Stimulated activated naive CD8-positive, alpha-beta T cell treated with anti-CD3 and anti-CD28 coated beads, Interleukin-15, amount 100 ng/mL, for 72 hours (primary cell): ENCODE data around the gene HSD17B3.
"Not testable (repeated sequence)": the region's sequence is repeated elsewhere in the genome, so short reads cannot be mapped to it uniquely, and the experiment has no call there.

Experiments
- ATAC-seq: fragments of 150-1000 bp; cut with Tn5 transposase; 2 replicates; pipeline ENCODE4 v1.10.0; 2021; ENCODE audit warnings: mild to moderate bottlenecking, moderate library complexity
- DNase-seq, 2 donors: peaks; one replicate each; pipeline ENCODE4 v3.0.0; 2021 to 2022
- H3K27ac Mint-ChIP-seq, 2 donors: one replicate each; pipeline ENCODE4 v1.8.0; 2022; ENCODE audit warnings: mild to moderate bottlenecking in 2 of 2, mixed read lengths in 2 of 2, moderate library complexity in 2 of 2
- H3K27me3 Mint-ChIP-seq: one replicate; pipeline ENCODE4 v1.8.0; 2022; ENCODE audit warnings: mixed read lengths
- H3K4me1 Mint-ChIP-seq: one replicate; pipeline ENCODE4 v1.8.0; 2022; ENCODE audit warnings: mild to moderate bottlenecking, mixed read lengths
- H3K4me3 Mint-ChIP-seq, 2 donors: one replicate each; pipeline ENCODE4 v1.8.0; 2022; ENCODE audit warnings: mild to moderate bottlenecking in 2 of 2, mixed read lengths in 2 of 2, moderate library complexity in 1 of 2
- H3K9me3 Mint-ChIP-seq, 2 donors: one replicate each; pipeline ENCODE4 v1.8.0; 2022; ENCODE audit warnings: mixed read lengths in 2 of 2

HSD17B3 gene

DNA sequence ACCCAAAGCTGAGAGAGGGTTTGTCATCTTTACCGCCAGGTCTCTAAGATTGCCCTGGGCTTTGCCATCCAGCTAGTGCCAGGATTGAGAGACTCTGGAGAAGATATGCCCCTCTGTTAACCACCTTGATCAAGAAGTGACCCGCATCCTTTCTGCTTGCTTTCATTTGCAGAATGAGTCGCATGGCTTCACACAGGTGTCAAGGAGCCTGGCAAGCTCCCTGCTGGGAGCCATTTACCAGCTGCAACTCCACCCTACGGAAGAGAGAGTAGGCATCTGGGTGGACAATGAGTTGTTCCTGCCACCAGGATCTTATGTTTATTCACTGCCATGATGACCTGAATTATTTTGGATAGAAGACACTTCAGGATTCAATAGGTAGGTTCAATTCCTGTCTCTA, 43.0 kb downstream of the HSD17B3 start:
- H3K27me3 Mint-ChIP-seq: peaks cover 42% of the 10 kb centered on the region
- H3K4me1 Mint-ChIP-seq: peaks cover 12% of the 10 kb centered on the region
- no peak for ATAC-seq
- no peaks in the 10 kb centered on the region for H3K9me3 Mint-ChIP-seq
- DNase-seq: no peak
- no peak overlapping the region for H3K4me3 Mint-ChIP-seq
- H3K27ac Mint-ChIP-seq: no peak overlapping the region

DNA sequence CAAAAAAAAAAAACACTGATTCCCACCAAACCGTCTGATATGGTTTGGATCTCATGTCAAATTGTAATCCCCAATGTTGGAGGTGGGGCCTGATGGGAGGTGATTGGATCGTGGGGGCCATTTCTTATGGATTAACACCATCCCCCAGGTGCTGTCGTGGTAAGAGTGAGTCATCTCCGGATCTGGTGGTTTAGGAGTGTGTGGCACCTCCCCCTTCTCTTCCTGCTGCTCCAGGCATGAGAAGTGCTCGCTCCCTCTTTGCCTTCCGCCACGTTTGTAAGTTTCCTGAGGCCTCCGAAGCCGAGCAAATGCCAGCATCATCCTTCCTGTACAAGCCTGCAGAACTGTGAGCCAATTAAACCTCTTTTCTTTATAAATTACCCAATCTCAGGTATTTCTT, 45.2 kb downstream of the HSD17B3 start:
- Mint-ChIP-seq H3K9me3 (no peaks in the 10 kb centered on the region), H3K4me1 (peaks cover 23% of the 10 kb centered on the region), H3K4me3 (no peak overlapping the region), H3K27ac (no peak overlapping the region), H3K27me3 (peaks cover 44% of the 10 kb centered on the region)
- ATAC-seq: no peak
- no peak for DNase-seq

DNA sequence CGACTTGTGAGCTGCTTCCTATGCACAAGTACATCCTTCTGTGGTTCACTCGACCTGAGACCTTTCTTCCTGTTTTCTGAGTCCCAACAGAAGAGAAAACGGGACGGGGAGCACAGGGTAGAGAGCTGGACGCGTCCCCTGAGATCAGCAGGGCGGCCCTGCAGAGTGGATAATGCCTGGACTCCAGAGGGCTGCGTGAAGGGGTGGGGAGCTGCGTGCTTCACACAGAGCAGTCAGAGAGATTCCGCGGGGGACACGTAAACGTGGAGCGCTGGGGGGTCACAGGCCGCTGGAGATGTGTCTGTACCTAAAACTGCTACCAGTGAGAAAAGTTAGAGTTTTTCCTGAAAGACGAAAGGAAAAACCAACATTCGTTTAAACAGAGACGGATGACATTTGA, 46.3 kb downstream of the HSD17B3 start:
- no peak overlapping the region for H3K27ac Mint-ChIP-seq
- no peak overlapping the region for H3K4me3 Mint-ChIP-seq
- no peak for DNase-seq
- peaks cover 23% of the 10 kb centered on the region for H3K4me1 Mint-ChIP-seq
- H3K9me3 Mint-ChIP-seq: no peaks in the 10 kb centered on the region
- H3K27me3 Mint-ChIP-seq: peaks cover 44% of the 10 kb centered on the region
- ATAC-seq: peak; percentile 31

DNA sequence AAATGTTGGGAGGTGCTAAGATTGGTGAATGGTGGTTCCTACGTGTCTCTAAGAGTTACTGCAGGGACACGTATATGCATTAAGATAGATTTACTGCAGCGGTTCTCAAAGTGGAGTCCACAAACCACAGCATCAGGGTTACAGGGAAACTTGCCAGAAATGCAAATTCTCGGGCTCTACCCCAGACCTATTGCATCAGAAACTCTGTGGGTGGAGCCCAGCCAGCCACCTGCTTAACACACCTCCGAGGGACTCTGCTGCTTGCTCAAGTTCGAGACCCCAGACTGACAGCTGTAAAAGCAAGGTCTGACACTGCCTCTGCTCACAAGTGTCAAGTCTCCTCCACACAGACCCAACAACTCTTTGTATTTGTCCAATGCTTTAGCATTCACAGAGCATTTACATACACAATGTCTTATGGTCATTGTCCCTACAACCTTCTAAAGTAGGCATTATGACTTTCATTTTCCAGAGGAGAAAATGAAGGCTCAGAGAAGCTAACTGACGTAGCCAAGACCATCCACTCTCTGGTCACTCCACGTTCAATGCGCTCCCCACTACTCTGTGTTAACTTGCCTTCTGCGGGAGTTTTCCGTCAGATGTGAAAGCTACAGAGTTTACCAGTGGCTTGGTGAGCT, 48.8 kb downstream of the HSD17B3 start:
- Mint-ChIP-seq H3K27me3 (peaks cover 54% of the 10 kb centered on the region), H3K4me1 (peaks cover 23% of the 10 kb centered on the region), H3K9me3 (no peaks in the 10 kb centered on the region), H3K27ac (peak overlapping the region in 1 of 2 donors; percentile 71), H3K4me3 (no peak overlapping the region)
- peak; percentile 78 for ATAC-seq
- DNase-seq: peak in 1 of 2 donors; percentile 52

DNA sequence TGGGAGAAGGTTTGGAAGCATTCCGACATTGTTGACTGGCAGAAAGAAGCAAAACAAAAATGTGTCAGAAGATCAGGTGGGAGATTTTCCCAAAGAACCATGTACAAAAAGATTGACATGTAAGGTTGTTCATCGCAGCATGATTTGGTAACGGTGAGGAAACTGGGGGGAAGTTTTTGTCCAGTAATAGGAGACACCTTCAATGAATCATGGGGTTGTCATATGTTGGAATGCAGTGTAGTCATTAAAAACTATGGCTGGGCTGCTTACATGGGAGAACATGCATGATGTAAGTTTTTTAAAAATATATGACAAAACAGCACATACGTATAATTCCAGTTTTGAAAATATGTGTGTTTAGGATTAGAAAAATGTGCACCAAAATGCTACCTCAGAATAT, 50.5 kb downstream of the HSD17B3 start:
- ATAC-seq (no peak), DNase-seq (no peak)
- H3K9me3 Mint-ChIP-seq: no peaks in the 10 kb centered on the region
- H3K27ac Mint-ChIP-seq: no peak overlapping the region
- no peak overlapping the region for H3K4me3 Mint-ChIP-seq
- H3K27me3 Mint-ChIP-seq: peaks cover 68% of the 10 kb centered on the region
- peaks cover 16% of the 10 kb centered on the region for H3K4me1 Mint-ChIP-seq

DNA sequence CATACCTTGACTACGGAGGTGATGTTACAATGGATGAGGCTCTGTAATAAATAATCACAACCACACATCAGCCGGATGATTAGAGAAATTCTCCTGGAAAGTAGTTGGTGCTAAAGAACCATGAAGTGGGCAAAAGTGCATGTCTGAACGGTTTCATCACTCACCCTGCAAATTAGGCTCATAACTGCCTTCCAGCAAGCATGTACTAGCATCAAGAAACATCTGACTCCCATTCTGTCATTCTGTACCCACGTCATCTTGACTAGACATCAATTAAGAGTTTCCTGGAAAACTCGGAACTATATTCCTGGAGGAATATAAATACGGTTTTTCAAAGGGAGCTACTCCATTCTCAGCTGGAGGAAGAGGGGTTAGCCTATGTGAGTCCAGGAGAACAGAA, 52.2 kb downstream of the HSD17B3 start:
- peaks cover 11% of the 10 kb centered on the region for H3K4me1 Mint-ChIP-seq
- no peaks in the 10 kb centered on the region for H3K9me3 Mint-ChIP-seq
- peaks cover 73% of the 10 kb centered on the region for H3K27me3 Mint-ChIP-seq
- no peak overlapping the region for H3K4me3 Mint-ChIP-seq
- H3K27ac Mint-ChIP-seq: no peak overlapping the region
- DNase-seq: no peak
- no peak for ATAC-seq

DNA sequence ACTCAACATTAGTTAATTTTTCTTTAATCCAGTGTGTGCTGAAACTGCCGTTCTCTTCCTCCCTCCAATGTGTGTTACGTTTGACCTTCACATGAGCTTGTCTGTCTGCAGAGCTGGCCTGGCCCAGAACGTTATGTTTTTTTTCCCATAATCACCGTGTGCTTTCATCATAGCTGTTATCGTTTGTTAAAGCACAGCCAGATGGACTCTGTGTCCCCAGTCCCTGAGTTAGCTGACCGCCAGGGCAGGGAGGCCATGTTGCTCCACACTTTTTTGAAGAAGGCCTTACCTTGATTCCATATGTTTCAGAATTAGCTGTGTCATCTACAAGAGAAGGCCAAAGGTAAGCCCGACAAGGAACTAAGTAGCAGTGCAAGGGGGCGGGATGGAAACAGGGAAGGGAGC, 55.7 kb downstream of the HSD17B3 start:
- peaks cover 13% of the 10 kb centered on the region for H3K4me1 Mint-ChIP-seq
- peaks cover 82% of the 10 kb centered on the region for H3K27me3 Mint-ChIP-seq
- H3K27ac Mint-ChIP-seq: no peak overlapping the region
- H3K4me3 Mint-ChIP-seq: no peak overlapping the region
- H3K9me3 Mint-ChIP-seq: no peaks in the 10 kb centered on the region
- DNase-seq (no peak), ATAC-seq (no peak)

DNA sequence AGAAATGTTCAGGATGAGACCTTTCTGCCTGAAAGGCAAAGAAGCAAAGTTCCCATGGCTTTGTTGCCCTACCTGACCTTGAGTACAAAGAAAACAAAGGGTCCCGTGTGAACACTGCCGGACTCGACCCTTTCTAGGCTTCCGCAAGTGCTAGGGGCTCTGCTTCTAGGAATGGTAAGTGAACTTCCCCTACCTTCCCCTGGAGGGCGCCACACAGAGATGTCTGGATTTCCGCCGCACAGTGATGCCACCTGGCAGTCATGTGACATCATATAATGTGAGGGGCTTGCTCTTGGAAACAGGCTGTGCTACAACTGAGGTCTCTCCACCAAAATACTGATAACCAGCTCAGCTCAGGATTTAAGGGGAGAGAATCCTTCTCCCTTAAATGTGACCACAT, 56.6 kb downstream of the HSD17B3 start:
- ATAC-seq (no peak), DNase-seq (no peak)
- Mint-ChIP-seq H3K9me3 (no peaks in the 10 kb centered on the region), H3K27ac (no peak overlapping the region), H3K27me3 (peaks cover 81% of the 10 kb centered on the region), H3K4me3 (no peak overlapping the region), H3K4me1 (peaks cover 22% of the 10 kb centered on the region)

DNA sequence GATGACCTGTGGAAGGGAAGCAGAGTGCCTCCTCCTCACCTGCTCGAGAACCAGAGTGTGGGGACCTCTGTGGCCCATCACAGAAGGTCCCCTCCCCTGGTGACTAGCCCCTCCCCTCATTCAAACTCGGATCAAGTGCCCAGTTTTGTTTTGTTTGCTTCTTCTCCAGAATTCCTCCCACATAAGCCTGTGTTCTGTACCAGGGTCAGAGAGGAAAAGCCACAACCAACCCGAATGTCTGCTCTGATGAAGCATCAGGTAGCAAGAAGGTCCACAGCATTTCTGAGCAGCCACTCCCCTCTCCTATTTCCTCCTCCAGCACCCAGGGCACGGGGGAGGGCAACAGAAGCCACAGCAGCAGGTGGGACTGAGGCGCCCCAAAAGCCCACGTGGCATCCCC, 58.2 kb downstream of the HSD17B3 start:
- Mint-ChIP-seq H3K4me3 (no peak overlapping the region), H3K4me1 (peaks cover 26% of the 10 kb centered on the region), H3K27ac (no peak overlapping the region), H3K27me3 (peaks cover 86% of the 10 kb centered on the region), H3K9me3 (no peaks in the 10 kb centered on the region)
- ATAC-seq (no peak), DNase-seq (no peak)

DNA sequence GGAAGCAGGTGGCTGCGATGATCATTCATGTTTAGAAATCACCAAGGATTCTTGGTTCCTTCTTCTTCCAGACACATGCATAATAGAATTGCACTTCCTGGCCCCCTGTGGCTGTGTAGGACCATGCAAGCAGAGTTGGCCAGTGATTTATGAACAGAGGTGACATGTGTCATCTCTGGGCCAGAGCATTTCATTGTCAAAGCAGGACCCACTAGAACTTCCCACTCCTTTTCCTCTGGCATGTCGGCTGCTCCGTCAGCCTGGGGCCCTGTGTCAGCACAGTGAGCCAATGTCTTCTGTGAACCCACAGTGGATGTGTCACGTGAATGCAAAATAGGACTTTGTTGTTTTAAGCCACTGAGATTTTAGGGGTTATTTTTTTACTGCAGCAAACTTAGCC, 59.2 kb downstream of the HSD17B3 start:
- no peak overlapping the region for H3K4me3 Mint-ChIP-seq
- DNase-seq: no peak
- H3K27ac Mint-ChIP-seq: no peak overlapping the region
- H3K27me3 Mint-ChIP-seq: peaks cover 87% of the 10 kb centered on the region
- H3K9me3 Mint-ChIP-seq: no peaks in the 10 kb centered on the region
- H3K4me1 Mint-ChIP-seq: peaks cover 26% of the 10 kb centered on the region
- no peak for ATAC-seq

DNA sequence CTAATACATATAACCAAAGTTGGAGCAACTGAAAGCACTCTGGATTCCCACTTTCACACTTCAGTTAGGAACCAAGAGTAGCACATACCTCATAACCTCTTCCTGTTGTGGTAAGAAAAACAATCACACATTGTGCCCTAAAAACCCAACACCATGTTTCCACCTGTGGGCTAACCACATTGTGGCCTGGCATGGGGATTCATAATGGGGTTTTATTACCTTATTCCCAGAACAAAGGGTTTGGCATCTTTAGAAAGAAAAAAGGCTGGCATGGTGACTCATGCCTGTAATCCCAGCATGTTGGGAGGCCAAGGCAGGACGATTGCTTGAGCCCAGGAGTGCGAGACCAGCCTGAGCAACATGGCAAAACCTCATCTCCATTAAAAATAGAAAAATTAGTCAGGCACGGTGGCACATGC, 60.6 kb downstream of the HSD17B3 start:
- Mint-ChIP-seq H3K4me1 (peaks cover 26% of the 10 kb centered on the region), H3K27me3 (peaks cover 87% of the 10 kb centered on the region), H3K4me3 (peak overlapping the region; percentile 7 to 42), H3K9me3 (no peaks in the 10 kb centered on the region), H3K27ac (peak overlapping the region; percentile 69 to 88)
- peak; percentile 97 for ATAC-seq
- peak; percentile 70 to 87 for DNase-seq

DNA sequence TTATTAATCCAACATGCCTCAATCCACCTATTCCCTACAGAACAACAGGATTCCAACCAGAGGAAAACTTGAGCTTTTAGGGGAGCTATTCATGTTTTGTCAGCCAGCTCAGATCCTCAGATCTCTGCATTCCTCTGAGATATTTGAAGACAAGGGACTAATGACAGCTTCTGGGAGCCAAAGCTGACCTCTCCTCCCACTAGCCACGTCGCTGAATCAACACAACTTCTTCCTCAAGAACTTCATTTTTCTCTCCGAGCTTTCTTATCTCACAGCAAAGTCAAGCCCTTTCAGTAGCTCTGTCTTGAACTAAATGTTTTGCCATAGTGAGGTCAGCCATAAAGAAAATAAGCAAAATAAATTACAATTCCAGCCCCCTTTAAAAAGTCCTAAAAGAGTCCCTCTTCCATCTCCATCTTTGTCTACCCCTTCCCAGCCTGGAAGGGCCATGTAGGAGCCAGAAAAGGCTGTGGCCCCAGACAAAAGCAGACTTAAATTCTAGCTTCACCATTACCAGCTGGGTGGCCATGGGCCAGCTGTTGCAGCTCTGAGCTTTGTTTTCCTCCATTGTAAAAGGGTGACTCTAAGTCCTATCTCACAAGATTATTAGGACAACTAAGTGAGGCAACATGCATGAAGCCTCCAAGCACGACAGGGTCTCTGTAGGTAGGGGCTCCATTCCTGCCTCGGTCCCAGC, 65.0 kb downstream of the HSD17B3 start:
- Mint-ChIP-seq H3K9me3 (no peaks in the 10 kb centered on the region), H3K4me3 (no peak overlapping the region), H3K4me1 (peaks cover 20% of the 10 kb centered on the region), H3K27me3 (peaks cover 84% of the 10 kb centered on the region), H3K27ac (no peak overlapping the region)
- DNase-seq (no peak), ATAC-seq (no peak)

DNA sequence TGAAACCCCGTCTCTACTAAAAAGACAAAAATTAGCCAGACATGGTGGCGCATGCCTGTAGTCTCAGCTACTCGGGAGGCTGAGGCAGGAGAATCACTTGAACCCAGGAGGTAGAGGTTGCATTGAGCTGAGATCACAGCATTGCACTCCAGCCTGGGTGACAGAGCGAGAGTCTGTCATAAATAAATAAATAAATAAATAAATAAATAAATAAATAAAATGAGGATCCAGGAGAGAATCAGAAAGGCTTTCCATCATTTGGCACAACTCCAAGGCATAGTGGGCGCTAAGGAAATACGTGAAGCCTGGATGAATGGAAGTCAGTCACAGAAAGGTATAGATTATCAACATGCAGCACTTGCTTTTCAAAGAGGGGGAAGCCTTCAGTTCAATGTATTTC, 65.6 kb downstream of the HSD17B3 start:
- not testable (repeated sequence) for ATAC-seq, H3K4me3 Mint-ChIP-seq, H3K9me3 Mint-ChIP-seq, H3K27ac Mint-ChIP-seq, DNase-seq
- Mint-ChIP-seq H3K27me3 (peaks cover 79% of the 10 kb centered on the region), H3K4me1 (peaks cover 13% of the 10 kb centered on the region)

DNA sequence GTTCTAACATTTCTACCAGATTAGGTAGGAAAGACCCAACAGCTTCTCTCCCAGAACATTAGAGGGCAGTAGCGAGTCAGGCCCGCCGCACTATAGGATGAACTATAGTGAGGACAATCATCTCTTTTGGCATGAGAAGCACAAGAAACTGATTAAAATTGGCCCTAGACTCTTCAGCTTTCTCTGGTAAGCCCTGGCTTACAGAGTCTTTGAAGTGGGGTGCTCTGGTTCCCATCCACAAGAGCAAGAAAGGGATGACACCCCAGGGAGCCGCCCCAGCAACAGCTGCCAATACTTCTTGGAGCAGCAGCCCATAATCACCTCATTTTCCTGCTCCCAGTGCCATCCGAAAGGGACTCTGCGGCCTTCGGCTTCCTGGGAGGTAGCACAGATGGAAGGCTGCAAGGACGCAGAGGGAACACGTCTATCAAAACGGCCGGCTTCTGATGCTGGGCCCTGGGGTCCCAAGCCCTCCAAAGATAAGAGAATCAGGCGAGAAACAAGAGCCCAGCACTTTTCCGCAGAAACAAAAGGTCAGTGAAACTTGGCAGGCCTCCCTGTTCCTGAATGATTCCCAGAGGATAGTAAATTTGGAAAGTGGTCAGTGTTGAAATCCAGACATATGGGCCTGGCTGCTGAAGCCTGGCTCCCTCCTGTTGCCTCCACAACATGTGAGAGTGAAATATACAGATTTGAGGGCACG, 69.3 kb downstream of the HSD17B3 start:
- ATAC-seq: peak; percentile 86
- peaks cover 12% of the 10 kb centered on the region in 2 donors for H3K9me3 Mint-ChIP-seq
- peak; percentile 35 to 51 for DNase-seq
- H3K27me3 Mint-ChIP-seq: peaks cover 55% of the 10 kb centered on the region
- no peaks in the 10 kb centered on the region for H3K4me1 Mint-ChIP-seq
- no peak overlapping the region for H3K4me3 Mint-ChIP-seq
- no peak overlapping the region for H3K27ac Mint-ChIP-seq

DNA sequence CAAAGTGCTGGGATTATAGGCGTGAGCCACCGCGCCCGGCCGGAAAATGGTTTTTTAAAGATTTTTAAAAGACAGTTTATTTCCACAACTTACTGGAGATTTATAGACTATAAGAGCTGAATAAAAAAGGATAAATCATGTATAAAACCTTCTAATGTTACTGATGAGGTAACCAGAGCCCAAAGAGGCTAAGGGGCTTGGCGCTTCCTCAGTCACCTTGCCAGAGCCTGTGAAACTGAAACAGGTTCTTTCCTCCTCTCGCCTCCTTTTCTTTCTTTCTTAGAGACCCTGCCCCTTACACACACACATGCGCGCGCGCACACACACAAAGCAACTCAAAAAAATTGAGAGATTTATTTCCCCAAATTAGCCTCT, 69.8 kb downstream of the HSD17B3 start:
- ATAC-seq (peak; percentile 23), DNase-seq (no peak)
- Mint-ChIP-seq H3K27ac (no peak overlapping the region), H3K27me3 (peaks cover 54% of the 10 kb centered on the region), H3K4me3 (no peak overlapping the region), H3K9me3 (peaks cover 16 to 17% of the 10 kb centered on the region in 2 donors), H3K4me1 (no peaks in the 10 kb centered on the region)

DNA sequence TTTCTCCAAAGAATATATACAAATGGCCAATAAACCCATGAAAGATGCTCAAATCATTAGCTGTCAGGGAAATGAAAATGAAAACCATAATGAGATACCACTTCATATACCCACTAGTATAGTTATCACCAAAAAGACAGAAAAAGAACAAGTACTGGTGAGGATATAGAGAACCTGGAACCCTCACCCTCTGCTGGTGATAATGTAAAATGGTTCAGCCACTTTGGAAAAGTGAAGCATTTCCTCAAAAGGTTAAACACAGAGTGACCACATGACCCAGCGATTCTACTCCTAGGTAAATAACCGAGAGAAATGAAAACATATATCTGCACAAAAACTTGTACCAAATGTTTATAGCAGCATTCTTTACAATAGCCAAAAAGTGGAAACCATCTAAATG, 72.0 kb downstream of the HSD17B3 start:
- no peak overlapping the region for H3K27ac Mint-ChIP-seq
- H3K4me3 Mint-ChIP-seq: no peak overlapping the region
- H3K27me3 Mint-ChIP-seq: peaks cover 50% of the 10 kb centered on the region
- H3K4me1 Mint-ChIP-seq: no peaks in the 10 kb centered on the region
- ATAC-seq: no peak
- DNase-seq: no peak
- peaks cover 16 to 17% of the 10 kb centered on the region in 2 donors for H3K9me3 Mint-ChIP-seq
